ENCODE data around the gene PSMB10.
"Not testable (repeated sequence)": the region's sequence is repeated elsewhere in the genome, so short reads cannot be mapped to it uniquely, and the experiment has no call there.

The PSMB10 gene

DNA sequence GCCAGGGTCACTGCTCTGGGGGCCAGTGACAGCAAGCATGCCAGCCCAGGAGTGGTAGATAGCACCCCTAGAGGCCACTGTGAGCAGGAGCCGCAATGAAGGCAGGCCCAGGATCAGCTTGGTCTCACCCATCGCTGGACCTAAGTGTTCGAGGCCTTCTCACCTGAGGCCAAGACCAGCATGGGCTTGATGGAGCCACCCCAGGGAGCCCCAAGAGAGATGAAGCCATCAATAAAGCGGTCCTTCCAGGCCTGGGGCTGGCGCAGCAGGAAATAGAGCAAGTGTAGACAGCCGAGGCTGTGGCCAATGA, 5.5 kb upstream of the PSMB10 start:
- DNase-seq (ENCODE audit: low read depth), result no peak

DNA sequence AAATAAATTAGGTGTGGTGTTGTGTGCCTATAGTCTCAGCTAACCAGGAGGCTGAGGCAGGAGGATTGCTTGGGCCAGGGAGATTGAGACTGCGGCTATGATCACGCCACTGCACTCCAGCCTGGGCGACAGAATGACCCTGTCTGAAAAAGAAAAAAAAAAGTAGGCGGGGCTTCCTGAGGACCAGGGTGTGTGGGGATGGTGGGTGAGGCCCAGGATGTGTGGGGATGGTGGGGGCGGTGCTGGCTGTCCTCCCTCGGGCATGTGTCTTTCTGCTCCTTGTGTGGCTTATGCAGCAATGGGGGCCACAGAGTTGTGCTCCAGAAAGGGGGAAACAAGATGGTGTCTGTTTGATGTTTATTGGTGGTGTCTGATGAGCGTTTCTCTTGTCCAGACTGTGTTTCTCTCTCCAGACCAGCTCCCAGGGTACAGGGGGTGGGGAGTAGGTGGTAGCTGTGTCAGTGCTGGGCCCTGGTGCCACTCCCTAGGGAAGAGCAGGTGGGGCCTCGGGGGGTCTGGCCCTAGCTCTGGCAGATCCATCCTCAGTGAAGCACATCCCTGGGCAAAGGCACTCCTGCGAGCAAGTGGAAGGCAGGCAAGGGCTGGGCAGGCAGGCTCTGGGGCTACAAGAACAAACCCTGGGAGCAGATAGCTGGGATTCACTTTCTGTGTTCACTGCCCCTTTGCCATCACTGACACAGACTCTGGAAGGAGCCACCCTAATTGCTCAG, 5.0 kb upstream of the PSMB10 start:
- DNase-seq (ENCODE audit: low read depth), result no peak

DNA sequence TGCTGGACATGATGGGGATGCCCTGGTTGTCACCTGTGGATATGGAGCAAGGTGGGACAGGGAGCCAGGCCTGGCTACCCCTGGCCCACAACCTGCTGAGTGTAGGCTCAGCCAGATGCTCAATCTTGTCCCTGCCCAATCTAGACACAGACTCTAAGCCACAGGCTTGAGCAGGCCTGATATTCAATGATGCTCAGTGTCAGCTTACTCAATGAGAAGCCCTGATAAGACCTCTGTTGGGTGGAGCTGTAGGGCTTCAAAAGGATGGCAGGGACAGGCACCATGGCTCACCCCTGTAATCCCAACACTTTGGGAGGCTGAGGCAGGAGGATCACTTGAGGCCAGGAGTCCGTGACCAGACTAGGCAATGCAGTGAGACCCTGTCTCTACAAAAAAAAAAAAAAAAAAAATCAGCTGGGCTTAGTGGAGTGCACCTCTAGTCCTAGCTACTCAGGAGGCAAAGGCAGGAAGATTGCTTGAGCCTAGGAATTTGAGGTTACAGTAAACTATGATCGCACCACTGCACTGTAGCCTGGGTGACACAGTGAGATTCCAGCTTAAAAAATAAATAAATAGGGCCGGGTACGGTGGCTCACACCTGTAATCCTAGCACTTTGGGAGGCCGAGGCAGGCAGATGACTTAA, 3.9 kb upstream of the PSMB10 start:
- no peak for DNase-seq (ENCODE audit: low read depth)

DNA sequence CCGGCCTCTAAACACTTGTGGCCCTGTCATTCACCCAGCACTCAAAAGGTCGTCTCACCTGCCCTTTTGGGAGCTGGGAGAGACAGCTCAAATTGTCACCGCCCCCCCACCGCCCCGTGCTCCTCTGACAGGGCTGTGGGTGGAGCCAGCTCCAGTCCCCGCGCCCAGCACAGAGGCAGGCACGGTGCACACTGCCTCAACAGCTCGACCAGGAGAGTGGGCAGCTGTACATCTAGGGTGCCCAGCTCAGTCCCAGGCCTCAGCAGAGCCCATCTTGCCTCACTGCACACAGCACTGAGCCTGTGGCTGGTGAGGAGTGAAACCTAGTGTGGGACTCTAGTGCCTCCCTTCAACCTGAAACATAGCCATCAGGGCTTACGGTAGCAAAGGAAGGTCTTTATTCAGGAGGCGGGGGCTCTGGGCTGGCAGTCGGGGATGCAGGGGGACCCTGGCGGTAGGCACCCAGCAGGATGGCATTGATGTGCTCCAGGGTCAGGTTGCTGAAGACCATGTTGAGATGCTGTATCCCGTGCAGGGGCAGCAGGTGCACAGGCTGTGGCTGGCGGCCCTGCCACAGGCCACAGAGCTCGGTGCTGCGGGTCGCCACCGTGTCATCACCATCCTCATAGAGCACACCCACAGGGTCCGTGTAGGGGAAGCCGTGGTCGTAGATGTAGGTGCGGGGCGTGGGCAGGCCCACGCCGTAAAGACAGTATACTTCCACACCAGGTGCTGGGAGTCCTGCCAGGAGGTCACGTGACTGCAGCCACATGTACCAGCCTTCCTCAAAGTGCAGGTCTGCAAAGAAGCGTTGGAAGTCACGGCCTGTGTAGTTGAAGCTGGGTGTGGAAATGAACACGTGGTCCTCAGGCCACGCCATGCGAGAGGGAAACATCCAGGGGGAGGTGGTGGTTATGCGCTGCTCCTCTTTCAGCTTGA, 3.1 kb upstream of the PSMB10 start:
- no peak for DNase-seq (ENCODE audit: low read depth)

DNA sequence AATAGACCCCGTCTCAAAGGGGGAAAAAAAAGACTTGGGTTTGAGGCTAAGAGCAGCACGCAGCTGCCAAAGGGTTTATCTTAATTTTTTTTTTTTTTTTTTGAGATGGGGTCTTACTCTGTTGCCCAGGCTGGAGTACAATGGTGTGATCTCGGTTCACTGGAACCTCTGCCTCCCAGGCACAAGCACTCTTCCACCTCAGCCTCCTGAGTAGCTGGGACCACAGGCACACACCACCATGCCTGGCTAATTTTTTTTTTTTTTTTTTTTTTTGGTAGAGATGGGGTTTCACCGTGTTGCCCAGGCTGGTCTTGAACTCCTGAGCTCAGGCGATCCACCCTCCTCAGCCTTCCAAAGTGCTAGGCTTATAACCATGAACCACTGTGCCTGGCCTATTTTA, 1.1 kb upstream of the PSMB10 start:
- not testable (repeated sequence) for DNase-seq (ENCODE audit: low read depth)

DNA sequence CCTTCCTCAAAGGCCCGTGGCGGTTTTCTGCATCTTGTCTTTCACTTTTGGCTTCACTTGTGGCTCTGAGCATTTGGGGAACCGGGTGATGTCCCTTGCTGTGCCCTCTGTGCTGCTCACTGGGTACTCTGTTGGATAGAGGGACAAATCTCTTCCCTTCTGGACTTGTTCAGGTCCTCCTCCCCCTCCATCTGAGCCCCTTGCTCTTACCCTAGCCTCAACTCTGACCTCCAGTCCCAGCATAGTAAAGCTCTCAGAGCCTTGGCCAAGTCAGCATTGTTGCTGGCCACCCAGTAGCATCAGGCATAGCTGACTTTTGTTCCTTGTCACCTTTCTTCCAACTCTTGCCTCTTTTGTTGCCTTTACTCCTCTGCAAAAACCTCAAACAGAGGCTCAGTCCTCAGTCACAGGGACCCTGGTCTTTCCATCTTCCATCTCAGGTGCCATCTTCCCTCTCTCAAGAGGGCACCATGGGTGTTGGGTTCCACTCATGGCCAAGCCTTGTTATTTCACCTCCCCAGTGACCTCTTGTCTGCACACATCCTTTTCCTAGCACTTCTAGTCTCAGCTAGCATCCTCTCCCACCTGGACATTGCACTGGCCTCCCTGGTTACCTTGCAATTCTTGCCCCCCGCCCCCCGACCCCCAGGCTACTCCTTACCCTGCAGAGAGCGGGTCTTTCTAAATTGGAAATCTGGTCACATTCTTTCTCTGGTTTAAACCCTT, 393 bp upstream of the PSMB10 start:
- DNase-seq (ENCODE audit: low read depth), result no peak

DNA sequence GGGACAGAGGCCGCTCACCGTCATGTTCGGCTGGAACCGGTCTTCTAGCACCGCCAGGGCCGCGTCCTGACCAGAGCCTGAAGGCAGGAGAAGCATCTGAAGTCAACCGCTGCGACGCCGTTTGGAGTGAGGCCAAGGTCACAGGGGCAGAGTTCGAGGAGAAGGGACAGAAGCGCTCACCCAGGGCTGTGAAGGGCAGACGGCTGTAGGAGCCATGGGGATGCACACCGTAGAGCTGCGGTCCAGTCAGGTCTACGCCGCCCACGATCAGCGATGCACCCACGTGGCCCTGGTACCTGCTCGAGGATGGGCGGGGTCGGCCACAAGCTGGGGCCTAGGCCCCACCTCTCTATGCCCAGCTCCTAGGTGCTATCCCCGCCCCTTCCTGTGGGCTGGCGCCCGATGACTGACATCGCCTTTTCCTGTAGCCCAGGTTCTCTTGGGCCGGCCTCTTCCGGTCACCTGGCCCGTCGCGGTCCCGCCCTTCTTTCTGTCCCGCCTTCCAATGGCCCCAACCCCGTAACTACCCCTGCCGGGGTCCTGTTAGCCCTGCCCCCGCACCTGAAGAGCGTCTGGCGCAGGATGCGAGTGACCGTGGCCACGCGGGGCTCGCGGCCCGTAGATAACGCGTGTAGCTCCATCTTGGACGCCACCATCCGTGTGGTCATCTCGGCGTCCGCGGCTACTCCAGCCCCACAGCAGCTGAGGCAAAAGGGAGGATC, 1.1 kb downstream of the PSMB10 start:
- DNase-seq (ENCODE audit: low read depth), result peak; percentile 87

DNA sequence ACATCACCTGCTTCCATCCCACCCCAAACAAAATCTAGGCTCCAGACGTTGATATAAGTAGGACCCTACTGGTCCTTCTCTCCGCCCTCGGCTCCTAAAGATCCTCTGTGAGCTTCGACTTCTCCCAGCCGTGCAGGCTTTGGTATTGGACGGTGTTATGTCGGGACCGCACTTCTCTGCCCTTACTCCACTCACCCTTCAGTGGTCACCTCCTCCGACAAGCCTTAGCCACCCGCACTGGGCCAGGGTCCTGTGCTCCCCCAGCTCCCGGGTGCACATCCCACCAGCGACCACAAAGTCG, 1.6 kb downstream of the PSMB10 start:
- no peak for DNase-seq (ENCODE audit: low read depth)

DNA sequence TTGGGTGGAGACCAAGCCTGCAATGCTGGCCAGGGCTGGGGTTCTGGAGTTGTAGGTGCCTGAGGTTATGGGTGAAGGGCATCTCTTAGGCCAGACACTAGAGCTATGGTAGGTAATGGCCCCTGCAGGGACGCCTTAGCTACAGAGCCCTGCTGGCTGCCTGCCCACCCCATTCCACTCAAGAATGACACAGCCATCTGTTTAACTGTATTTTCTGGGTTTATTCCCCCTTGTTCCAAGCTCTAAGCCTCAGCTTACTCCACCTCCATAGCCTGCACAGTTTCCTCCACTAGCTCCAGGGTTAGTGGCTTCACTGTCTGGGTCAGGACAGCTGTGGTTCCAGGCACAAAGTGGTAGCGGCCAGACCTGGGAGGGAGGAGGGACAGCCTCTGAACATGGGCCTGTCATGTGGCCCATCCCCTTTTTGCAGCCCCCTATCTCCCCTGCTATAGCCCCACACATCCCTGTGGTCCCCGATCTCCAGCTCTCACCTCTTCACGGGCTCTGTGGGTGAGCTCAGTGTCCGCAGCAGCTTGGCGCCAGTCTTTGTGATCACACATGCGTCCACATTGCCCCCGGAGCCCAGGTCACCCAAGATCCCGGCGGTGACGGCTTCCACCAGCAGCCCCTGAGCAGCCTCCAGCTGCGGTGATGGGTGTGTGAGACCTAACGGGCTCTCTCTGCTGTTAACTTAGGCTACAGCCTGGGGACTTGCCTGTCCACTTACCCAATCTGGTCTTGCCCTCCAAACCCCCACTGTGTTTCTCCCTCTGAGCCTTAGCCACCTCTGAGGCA, 2.1 kb downstream of the PSMB10 start:
- DNase-seq (ENCODE audit: low read depth), result no peak

DNA sequence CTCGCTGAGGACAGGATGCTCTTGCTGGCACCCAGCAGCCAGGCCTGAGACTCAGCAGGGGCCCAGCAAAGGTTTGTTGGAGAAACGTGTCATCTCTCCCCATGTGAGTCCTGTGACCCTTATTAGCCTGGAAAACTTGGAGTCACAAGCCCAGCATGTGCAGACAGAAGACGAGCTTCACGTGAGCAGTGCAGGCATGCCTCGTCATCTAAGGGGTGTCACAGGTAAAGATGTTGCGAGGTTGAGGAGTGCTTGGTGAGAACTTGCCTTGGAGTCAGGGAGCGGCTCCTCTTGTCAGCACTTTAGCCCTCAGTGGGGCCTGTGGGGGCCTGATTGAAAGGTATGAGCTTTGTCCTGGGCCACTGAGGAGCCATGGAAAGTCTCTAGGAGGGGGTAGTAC, 2.8 kb downstream of the PSMB10 start:
- DNase-seq (ENCODE audit: low read depth), result no peak

DNA sequence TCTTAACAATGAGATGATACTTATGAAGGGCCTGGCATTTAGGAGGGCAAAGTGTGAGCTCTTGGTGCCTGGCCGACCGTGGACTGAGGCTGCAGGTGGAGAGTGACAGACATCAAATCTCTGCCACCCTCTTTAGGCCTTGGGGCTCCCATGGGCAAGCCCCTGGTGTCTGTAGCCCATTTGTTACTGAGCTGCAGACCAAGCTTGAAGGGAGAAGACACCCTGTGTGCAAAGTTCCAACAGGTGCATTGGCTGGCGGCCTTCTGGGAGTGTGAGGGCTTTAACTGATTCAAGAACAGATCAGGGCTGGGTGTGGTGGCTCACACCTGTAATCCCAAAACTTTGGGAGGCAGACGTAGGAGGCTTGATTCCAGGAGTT, 4.2 kb downstream of the PSMB10 start:
- no peak for DNase-seq (ENCODE audit: low read depth)

DNA sequence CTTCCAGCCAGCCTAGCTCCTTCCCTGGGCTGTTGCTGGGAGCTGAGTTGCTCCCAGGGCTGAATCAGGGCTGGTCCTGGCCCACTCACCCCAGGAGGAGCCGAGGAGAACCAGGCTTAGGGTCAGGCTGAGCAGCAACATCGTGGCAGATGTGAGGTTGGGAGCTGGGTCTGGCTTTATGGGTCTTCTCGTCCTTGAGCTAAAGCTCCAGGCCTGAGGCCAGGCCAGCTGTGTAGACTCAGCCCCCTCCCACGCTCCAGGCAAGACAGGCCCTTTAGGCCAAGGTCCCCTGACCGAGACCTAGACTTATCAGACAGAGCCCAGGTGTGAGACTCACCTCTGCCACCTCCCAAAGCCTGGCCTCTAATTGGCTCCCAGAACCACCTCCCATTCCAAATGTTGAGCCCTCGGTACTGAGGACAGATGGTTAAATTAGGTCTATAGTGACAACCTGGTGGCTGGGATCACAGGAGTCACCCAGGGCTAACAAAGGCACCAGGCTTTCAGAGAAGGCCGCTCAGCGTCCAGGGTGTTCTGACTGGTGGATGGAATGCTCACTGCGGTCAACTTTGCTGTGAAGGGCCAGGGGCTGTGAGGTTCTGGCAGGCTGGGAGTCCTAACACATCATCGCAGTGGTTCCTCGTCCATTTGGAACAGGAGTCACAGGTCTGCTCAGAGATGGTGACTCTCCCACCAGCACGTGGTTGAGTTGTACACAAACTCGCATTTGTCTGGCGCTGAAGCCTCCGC, 4.8 kb downstream of the PSMB10 start, which contains the start of gene CTRL:
CTRL (minus strand) TSS at position 151 of the 750 bp plus-strand sequence; CDS start at position 141, 10 bp downstream.
- DNase-seq (ENCODE audit: low read depth), result no peak

DNA sequence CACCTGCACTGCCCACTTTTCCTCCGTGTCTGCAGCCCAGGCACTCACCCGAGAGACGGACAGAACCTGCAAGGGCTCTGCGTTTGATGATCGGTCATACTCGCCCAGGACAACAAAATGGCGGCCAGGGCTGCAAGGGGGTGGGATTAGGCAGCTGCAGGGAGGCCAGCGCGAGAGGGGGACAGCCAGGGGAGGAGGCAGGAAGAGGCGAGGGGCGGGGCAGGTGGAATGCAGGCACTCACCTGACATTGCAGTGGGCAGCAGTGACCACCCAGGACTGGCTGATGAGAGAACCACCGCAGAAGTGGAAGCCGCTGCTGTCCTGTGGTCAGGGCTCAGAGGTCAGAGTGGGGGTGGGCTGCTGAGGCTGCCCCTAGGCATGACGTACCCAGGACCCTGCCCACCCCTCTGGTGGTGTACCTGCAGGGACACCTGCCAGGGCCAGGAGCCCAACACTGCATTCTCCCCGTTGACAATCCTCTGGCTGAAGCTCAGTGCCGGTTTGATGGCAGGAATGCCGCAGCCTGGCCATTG, 5.9 kb downstream of the PSMB10 start:
- DNase-seq (ENCODE audit: low read depth), result no peak

DNA sequence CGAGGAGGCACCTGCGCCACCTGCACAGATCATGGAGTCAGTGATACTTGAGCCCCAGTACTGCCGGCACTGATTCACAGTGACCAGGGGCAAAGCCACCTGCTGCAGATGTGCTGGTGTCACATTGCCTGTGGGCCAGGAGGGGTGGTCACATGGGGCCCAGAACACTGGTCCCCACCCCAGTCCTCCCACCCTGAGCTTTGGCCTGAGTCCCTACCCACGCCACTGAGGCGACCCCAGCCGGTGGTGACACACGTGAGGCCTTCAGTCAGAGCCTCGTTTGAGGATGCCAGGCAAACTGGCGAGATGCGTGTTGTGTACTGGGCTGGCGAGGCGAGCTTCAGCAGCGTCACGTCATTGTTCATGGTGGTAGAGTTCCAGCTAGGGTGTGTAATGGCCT, 6.5 kb downstream of the PSMB10 start:
- DNase-seq (ENCODE audit: low read depth), result no peak

DNA sequence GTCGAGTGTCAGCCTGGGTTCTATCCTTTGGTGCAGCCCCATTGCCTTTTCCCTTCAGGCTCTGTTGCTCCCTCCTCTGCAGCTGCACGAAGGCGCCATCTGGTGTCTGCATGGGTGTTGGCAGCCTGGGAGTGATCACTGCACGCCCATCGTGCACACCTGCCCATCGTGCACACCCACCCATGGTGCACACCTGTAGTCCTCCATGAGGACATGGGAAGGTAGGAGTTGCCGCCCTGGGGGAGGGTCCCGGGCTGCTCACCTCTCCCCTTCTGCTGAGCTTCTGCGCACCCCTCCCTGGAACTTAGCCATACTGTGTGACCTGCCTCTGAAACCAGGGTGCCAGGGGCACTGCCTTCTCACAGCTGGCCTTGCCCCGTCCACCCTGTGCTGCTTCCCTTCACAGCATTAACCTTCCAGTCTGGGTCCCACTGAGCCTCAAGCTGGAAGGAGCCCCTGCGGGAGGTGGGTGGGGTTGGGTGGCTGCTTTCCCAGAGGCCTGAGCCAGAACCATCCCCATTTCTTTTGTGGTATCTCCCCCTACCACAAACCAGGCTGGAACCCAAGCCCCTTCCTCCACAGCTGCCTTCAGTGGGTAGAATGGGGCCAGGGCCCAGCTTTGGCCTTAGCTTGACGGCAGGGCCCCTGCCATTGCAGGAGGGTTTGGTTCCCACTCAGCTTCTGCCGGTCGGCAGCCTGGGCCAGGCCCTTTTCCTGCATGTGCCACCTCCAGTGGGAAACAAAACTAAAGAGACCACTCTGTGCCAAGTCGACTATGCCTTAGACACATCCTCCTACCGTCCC, 7.9 kb downstream of the PSMB10 start:
- no peak for DNase-seq (ENCODE audit: low read depth)

DNA sequence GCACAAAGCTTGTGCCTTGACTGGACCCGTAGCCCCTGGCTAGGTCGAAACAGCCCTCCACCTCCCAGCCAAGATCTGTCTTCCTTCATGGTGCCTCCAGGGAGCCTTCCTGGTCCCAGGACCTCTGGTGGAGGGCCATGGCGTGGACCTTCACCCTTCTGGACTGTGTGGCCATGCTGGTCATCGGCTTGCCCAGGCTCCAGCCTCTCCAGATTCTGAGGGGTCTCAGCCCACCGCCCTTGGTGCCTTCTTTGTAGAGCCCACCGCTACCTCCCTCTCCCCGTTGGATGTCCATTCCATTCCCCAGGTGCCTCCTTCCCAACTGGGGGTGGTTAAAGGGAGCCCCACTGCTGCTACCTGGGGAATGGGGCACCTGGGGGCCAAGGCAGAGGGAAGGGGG, 8.5 kb downstream of the PSMB10 start:
- no peak for DNase-seq (ENCODE audit: low read depth)

DNA sequence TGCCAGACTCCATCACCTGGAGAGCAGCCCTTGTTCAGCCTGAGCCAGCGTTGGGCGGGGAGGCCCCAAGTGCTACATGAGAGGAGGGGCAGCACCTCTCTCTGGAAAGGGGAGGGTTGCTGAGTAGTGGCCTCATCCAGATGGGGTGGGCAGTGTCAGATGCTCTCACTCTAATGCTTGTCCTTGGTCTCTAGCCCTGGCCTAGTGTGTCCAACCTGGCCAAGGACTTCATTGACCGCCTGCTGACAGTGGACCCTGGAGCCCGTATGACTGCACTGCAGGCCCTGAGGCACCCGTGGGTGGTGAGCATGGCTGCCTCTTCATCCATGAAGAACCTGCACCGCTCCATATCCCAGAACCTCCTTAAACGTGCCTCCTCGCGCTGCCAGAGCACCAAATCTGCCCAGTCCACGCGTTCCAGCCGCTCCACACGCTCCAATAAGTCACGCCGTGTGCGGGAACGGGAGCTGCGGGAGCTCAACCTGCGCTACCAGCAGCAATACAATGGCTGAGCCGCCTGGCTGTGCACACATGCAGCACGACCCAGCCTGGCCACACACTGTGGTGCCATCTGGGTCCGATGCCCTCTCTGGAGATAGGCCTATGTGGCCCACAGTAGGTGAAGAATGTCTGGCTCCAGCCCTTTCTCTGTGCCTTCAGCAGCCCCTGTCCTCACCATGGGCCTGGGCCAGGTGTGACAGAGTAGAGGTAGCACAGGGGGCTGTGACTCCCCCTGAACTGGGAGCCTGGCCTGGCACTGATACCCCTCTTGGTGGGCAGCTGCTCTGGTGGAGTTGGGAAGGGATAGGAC, 9.3 kb downstream of the PSMB10 start:
- DNase-seq (ENCODE audit: low read depth), result no peak

DNA sequence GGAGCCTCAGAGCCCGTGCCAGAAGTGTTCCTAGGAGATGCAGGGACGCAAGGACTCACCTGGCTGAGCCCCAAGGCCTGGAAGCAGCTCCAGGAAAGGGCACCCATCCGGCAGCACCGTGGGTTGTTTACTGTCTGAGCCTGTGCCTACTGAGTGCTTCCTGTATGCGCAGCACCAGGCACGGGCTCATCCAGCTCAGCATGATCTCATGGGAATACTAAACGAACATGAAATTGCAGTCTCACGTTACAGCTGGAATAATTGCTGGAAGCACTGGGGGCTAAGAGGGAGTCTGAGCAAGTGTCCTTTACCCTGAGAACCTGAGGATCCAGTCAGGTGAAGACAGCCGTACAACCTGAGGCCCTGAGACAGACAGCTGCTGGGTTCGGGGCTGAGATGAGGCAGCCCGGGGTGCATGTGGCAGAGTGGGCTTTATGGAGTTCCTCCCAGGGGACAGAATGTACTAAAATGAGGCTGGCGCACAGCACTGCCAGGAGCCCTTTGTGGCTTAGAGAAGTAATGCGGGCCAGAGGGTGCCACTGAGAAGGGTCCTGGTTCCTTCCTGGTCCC, 10.4 kb downstream of the PSMB10 start:
- DNase-seq (ENCODE audit: low read depth), result no peak

All from stromal cell of bone marrow (primary cell).